RCC 7860 (cell line): Measurements from ENCODE around the gene MARK3.
"Not testable (repeated sequence)": the region's sequence is repeated elsewhere in the genome, so short reads cannot be mapped to it uniquely, and the experiment has no call there.

Source experiments
- DNase-seq: peaks from one replicate; pipeline ENCODE4 v3.0.0-alpha.2; 2015; ENCODE audit warnings: low spot score
- FAIRE-seq: peaks from 2 replicates; lab custom pipeline; 2012; peaks lifted over from hg19 to GRCh38; lab: Jason Lieb, UNC

Gene MARK3

GRCh38 chr14:103522649-103523574, 137.7 kb downstream of the MARK3 start, which contains the start of gene CKB:
TSS of gene CKB (minus strand) at chr14:103522830. CDS start at chr14:103522493, 337 bp downstream.
- DNase-seq (no peak), FAIRE-seq (no peak)

DNA sequence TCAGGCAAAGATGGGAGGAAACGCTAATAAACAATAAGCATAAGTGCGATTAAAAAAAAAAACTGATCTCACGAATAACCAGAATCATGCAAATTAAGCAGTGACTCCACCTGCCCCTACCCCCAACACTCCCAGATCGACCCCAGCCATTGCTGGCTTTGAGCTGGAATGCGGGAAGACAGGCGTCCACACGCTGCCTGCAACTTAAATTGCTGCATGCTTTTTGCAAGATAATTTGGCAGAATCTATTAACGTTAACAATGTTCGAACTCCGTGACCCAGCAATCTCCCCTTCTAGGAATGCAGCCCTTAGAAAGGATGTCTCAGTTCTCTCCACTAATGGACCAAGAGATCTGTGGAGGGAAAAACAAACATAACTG, 138.3 kb downstream of the MARK3 start:
- DNase-seq (no peak), FAIRE-seq (no peak)

- FAIRE-seq, result no peak
- no peak for DNase-seq
These were observed 139.1 kb downstream of the MARK3 start for GRCh38 chr14:103524002-103524935.

GRCh38 chr14:103525430-103526246, 140.4 kb downstream of the MARK3 start:
- not testable (repeated sequence) for FAIRE-seq, DNase-seq

DNA sequence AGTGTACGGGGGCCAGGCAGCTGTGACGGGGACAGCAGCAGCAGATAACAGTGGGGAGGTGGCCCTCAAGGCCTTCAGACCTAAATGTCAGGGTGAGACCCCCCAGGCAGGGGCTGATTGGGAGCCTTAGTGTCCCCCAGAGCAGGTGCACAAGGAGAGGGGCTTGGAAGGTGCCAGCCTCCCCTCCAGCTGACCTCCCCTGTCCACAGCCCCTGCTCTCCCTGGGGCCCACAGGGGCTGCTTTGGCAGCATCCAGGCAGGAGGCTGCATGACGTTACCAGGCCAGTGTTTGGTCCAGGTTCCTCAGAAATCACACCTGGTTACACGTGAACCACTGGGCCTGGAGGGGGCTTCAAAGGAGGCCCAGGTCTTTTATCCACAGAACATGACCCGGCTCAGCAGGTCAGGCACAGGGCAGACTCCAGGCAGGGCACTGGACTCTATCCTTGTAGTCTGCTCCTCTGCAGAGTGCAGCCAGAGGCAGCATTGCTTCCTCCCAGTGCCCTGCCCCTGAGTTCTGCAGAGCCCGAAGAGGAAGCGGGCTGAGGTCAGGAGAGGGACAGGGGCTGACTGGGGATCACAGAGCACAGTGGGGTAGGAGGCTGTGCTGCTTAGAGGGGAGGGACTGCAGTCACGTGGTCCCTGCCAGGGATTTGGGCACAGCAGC, 141.2 kb downstream of the MARK3 start:
- no peak for FAIRE-seq

DNA sequence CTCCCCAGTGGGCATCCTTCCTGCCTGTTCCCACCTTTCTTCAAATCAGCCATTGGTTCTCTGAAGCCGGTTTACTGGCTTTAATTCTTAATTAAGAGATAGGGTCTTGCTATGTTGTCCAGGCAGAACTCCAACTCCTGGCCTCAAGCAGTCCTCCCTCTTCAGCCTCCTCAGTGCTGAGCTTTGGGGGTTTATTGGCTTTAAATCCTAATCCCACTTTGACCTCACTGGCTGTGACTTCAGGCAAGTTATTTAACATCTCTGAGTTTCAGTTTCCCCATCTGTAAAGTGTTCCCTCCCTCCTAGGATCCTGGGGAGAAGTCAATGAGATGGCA, 141.7 kb downstream of the MARK3 start:
- FAIRE-seq, result no peak
- no peak for DNase-seq

More for the DNA sequence above, 141.2 kb downstream of the MARK3 start:
- no peak for DNase-seq

DNA sequence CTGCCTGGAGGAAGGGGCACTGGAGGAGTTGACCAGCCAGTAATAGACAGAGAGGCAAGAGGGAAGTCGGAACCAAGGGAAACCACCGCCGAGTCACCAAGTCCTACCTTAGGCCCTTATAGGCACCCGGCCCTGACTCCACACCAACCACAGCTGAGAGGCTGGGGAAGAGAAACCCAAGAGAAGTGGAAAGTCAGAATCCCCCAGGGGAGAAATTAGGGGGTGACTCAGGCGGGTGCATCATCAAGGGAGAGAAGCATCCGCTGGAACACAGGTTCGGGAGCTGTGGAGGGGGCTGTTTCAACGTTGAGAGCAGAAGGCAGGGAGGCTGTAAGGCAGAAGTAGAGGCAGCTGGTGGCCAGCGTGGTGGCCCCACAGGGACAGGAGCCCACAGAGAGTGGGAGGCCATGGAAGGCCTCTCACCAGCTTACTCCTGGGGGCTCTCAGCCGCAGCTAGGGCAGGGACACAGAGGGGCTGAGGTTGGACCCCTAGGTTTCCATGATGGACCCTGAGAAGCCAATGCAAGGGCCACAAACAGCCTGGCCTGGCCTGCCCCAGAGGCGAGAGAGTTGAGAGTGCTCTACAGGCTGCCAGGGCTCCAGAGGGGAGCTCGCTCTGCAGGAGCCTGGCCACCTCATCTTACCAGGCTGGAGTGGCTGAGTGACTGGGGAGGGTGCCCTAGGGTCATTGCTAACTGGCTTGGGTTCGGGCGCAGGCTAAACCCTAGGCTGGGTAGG, 142.4 kb downstream of the MARK3 start:
- no peak for FAIRE-seq
- peak; percentile 14 for DNase-seq

GRCh38 chr14:103528146-103528586, 143.0 kb downstream of the MARK3 start:
- no peak for FAIRE-seq
- no peak for DNase-seq

GRCh38 chr14:103528587-103529382, 143.6 kb downstream of the MARK3 start, which contains the start of gene TRMT61A:
TSS of gene TRMT61A (plus strand) at chr14:103529196. CDS start at chr14:103529979, 783 bp downstream.
- DNase-seq (peak; percentile 62), FAIRE-seq (no peak)

- no peak for DNase-seq
- FAIRE-seq, result no peak
These were observed 144.5 kb downstream of the MARK3 start for GRCh38 chr14:103529383-103530365.

DNA sequence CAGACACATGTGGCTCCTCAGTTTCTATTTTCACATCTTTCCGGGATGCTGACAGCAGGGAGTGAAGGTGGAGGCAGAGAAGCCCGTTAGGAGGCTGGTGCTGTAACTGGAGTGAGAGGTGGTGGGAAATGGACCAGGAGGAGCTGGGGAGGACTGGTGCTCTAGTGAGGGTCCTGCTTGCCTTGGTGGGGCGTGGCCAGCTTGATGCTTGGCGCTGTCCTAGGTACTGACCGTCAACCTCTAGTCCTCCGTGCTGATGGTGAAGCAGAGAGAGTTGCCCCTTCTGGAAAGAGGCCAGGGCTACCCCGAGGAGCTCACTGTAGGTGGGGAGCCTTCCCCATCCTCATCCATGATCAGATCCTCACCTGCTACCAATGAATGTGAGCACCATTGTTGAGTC, 145.2 kb downstream of the MARK3 start:
- DNase-seq, result no peak
- no peak for FAIRE-seq

- DNase-seq (no peak), FAIRE-seq (no peak)
These were observed 145.6 kb downstream of the MARK3 start for GRCh38 chr14:103530831-103531230.

DNA sequence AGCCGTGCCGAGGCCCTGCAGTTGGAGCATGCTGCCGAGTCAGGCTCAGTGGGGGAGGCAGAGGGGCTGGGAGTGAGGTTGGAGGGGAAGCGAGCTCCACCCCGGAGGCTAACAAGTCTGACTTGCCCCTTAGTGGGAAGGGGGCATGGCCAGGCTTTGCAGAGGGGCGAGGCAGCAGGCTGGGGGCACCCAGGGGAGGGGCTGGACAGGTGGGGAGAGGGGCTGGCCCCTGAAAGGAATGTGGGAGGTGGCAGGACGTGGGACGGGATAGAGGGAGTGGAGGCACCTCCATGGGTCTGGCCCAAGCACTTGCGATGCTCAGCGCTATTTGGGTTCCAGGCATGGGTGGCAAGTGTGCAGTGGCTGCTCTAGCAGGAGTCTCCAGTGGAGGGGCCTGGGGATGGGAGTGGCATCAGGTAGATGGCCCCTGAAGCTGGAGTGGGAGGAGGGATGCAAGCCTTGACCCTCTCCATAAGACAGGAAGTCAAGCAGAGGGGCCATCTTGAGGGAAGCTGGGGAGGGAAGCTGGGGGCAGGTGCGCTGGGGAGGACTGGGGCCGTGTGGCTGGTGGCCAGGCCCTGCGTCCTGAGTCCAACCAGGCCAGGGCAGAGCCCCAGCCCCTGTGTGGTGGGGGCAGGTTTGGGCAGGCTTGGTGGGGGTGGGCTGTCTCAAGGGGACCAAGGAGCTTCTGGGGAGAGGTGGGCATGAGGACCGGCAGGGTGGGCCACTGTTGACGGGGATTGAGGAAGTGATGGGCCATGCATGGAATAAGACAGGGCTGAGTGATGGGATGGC, 146.4 kb downstream of the MARK3 start:
- DNase-seq (no peak), FAIRE-seq (no peak)

DNA sequence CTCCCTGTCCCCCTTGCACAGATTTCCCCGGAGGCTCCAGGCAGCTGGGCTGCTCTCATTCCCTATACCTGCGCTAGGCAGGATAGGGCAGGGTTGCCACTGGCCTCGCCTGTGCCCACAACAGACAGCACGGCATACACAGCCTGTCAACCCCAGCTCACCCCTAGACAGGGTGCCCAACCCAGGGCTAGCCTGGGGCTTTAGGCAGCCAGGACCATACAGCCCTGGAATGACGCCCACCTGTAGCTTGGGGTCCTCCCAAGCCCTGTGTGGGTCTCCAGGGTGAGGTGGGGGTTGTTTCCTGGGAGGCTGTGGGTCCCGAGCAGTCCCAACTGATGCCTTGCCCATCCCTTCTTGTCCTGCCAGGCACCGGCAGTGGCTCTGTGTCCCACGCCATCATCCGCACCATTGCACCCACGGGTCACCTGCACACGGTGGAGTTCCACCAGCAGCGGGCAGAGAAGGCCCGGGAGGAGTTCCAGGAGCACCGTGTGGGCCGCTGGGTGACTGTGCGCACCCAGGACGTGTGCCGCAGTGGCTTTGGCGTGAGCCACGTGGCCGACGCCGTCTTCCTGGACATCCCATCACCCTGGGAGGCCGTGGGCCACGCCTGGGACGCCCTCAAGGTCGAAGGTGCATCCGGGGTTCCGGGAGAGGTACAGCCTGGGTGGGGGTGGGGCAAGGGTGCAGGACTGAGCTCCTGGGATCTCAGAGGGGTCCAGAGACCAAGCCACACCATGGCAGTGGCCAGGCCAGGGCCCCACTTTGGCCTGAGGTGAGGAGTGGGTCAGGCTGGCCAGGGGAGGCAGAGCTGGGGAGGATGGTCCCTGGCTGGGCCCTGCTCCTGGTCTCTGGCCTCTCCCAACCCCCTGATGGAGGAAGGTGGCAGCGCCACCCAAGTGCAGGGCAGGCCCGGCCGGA, 147.3 kb downstream of the MARK3 start:
- no peak for DNase-seq

More for the DNA sequence above, 147.3 kb downstream of the MARK3 start:
- no peak for FAIRE-seq
